HepG2 (cell line): Measurements from ENCODE around the gene TMEM239. TPM values are rescaled to one million over a fixed set of nuclear protein-coding genes. Genes with fewer than 3 reads are reported as not detected.

Experiments used
- ATAC-seq: fragments of 200-7000 bp; cut with Tn5 transposase; 3 replicates; pipeline ENCODE4 v1.9.1; 2020; ENCODE audit warnings: mild to moderate bottlenecking, moderate library complexity
- BruUV-seq: library from RNA; stranded (reverse); fragments of 400-500 nt; replicated peaks from 2 replicates; lab custom pipeline; 2021; lab: Mats Ljungman, UMichigan
- CTCF ChIA-PET: fragments of 300-600 bp; formaldehyde crosslinking; extraction: SDS; loops from one replicate; lab custom pipeline; 2021; ENCODE audit warnings: low total read pairs, inconsistent platforms, low intra/inter-chr PET ratio; lab: Yijun Ruan, JAX
- POLR2A ChIA-PET: fragments of 350-600 bp; sonication (Branson Sonifier 250); formaldehyde crosslinking; loops from one replicate; lab custom pipeline; 2020; ENCODE audit warnings: antibody characterized with exemption, inconsistent platforms; lab: Yijun Ruan, JAX
- DNase-seq: peaks from one replicate; pipeline ENCODE4 v3.0.0-alpha.2; 2015; ENCODE audit warnings: low spot score
- FAIRE-seq: peaks from 3 replicates; lab custom pipeline; 2011; peaks lifted over from hg19 to GRCh38; lab: Jason Lieb, UNC
- H2AFZ ChIP-seq: one replicate; pipeline ENCODE4 v1.6.1; 2011; ENCODE audit warnings: low read length, inconsistent platforms
- H3K27ac ChIP-seq: fragments of 300-600 bp; 3 replicates; pipeline ENCODE4 v1.8.0; 2011; ENCODE audit warnings: mixed run types, mild to moderate bottlenecking, mixed read lengths, low read length, inconsistent platforms; ENCODE audit not compliant: insufficient read depth; ENCODE audit errors: extremely low read length
- H3K27me3 ChIP-seq, 2 experiments: fragments of 200-600 bp in 1 of 2; 2 replicates in 1 of 2; 3 replicates in 1 of 2; pipeline versions ENCODE4 v1.6.0 to v1.8.0; 2011; ENCODE audit warnings: low read length in 2 of 2, mild to moderate bottlenecking in 2 of 2, moderate library complexity in 2 of 2, inconsistent platforms in 1 of 2; ENCODE audit not compliant: insufficient read depth in 2 of 2, control insufficient read depth in 1 of 2
- H3K36me3 ChIP-seq, 2 experiments: fragments of 200-600 bp in 1 of 2; replicated peaks in 1 of 2; 2 replicates in 1 of 2; 3 replicates in 1 of 2; pipeline versions ENCODE4 v1.5.1 to v1.8.0; 2011; ENCODE audit warnings: low read length in 2 of 2, inconsistent platforms in 1 of 2; ENCODE audit not compliant: insufficient read depth in 2 of 2, control insufficient read depth in 1 of 2
- H3K4me1 ChIP-seq: 2 replicates; pipeline ENCODE4 v1.5.1; 2012; ENCODE audit warnings: low read length, inconsistent platforms; ENCODE audit not compliant: insufficient read depth
- H3K4me2 ChIP-seq: 2 replicates; pipeline ENCODE4 v1.6.0; 2011; ENCODE audit warnings: low read depth, low read length, inconsistent platforms
- H3K4me3 ChIP-seq, 3 experiments: fragments of 200-600 bp in 1 of 3; sonication (generic), shearing (Covaris generic) in 1 of 3; replicated peaks in 1 of 3; 2 replicates each; pipeline ENCODE4 v1.5.1; 2011 to 2016; ENCODE audit warnings: low read length in 3 of 3, inconsistent platforms in 2 of 3, low read depth in 2 of 3, mild to moderate bottlenecking in 2 of 3, control low read depth in 1 of 3, mixed read lengths in 1 of 3; ENCODE audit not compliant: insufficient read depth in 1 of 3
- H3K79me2 ChIP-seq: one replicate; pipeline ENCODE4 v1.6.1; 2011; ENCODE audit warnings: low read length, inconsistent platforms; ENCODE audit not compliant: insufficient read depth
- H3K9ac ChIP-seq: 2 replicates; pipeline ENCODE4 v1.6.0; 2011; ENCODE audit warnings: mild to moderate bottlenecking, low read depth, low read length, inconsistent platforms; ENCODE audit not compliant: insufficient read depth
- H3K9me3 ChIP-seq: 2 replicates; pipeline ENCODE4 v1.5.1; 2012; ENCODE audit warnings: mild to moderate bottlenecking, low read length
- H4K20me1 ChIP-seq: 2 replicates; pipeline ENCODE4 v1.6.0; 2011; ENCODE audit warnings: inconsistent platforms, mild to moderate bottlenecking, low read length, moderate library complexity; ENCODE audit not compliant: insufficient read depth
- ATRX ChIP-seq: sonication (generic); formaldehyde crosslinking; IDR thresholded peaks from 2 replicates; pipeline ENCODE4 v1.4.0; 2020; ENCODE audit warnings: missing genetic modification reagents, borderline replicate concordance
- EP300 ChIP-seq, 3 experiments: sonication (generic) in 1 of 3; formaldehyde crosslinking in 1 of 3; IDR thresholded peaks; 2 replicates each; pipeline versions ENCODE4 v1.5.1 to v1.6.1; 2011 to 2020; ENCODE audit warnings: low read depth in 2 of 3, low read length in 2 of 3, borderline replicate concordance in 1 of 3, improper control_type of control experiment in 1 of 3, mild to moderate bottlenecking in 1 of 3, missing genetic modification reagents in 1 of 3, moderate library complexity in 1 of 3
- HHEX ChIP-seq: IDR thresholded peaks from 2 replicates; pipeline ENCODE4 v1.6.1; 2016; ENCODE audit warnings: control low read depth
- MXI1 ChIP-seq: IDR thresholded peaks from 3 replicates; pipeline ENCODE4 v1.6.1; 2012; ENCODE audit warnings: low read depth, low read length, inconsistent platforms, borderline replicate concordance
- POLR2AphosphoS2 ChIP-seq: IDR thresholded peaks from 2 replicates; pipeline ENCODE4 v1.6.1; 2011; ENCODE audit warnings: low read depth, low read length, improper control_type of control experiment
- RFXANK ChIP-seq: IDR thresholded peaks from 2 replicates; pipeline ENCODE4 v1.6.1; 2016
- U2AF2 ChIP-seq: fragments of 200-400 bp; formaldehyde crosslinking; IDR thresholded peaks from 2 replicates; pipeline ENCODE4 v1.6.1; 2017; ENCODE audit warnings: low read depth, mild to moderate bottlenecking, low read length
- WIZ ChIP-seq: sonication (generic); formaldehyde crosslinking; IDR thresholded peaks from 2 replicates; pipeline ENCODE4 v1.5.1; 2020; ENCODE audit warnings: mild to moderate bottlenecking, missing genetic modification reagents
- ZBTB7A ChIP-seq: sonication (generic); formaldehyde crosslinking; IDR thresholded peaks from 2 replicates; pipeline ENCODE4 v1.8.0; 2022; ENCODE audit warnings: mild to moderate bottlenecking, missing genetic modification reagents
- ZFY ChIP-seq: sonication (generic); formaldehyde crosslinking; IDR thresholded peaks from 2 replicates; pipeline ENCODE4 v1.4.0; 2020; ENCODE audit warnings: missing genetic modification reagents
- ZNF20 ChIP-seq: sonication (generic); formaldehyde crosslinking; IDR thresholded peaks from 2 replicates; pipeline ENCODE4 v1.4.0; 2020; ENCODE audit warnings: mild to moderate bottlenecking, moderate library complexity, missing genetic modification reagents
- ZNF292 ChIP-seq: sonication (generic); formaldehyde crosslinking; IDR thresholded peaks from 2 replicates; pipeline ENCODE4 v1.8.1; 2022; ENCODE audit warnings: mild to moderate bottlenecking, low read depth, missing genetic modification reagents, borderline replicate concordance
- ZNF382 ChIP-seq: sonication (generic); formaldehyde crosslinking; IDR thresholded peaks from 2 replicates; pipeline ENCODE4 v1.5.0; 2020; ENCODE audit warnings: missing genetic modification reagents, mild to moderate bottlenecking, borderline replicate concordance
- ZNF772 ChIP-seq: sonication (generic); formaldehyde crosslinking; IDR thresholded peaks from 2 replicates; pipeline ENCODE4 v1.5.0; 2020; ENCODE audit warnings: mild to moderate bottlenecking, missing genetic modification reagents
- WGBS: methylation state at CpG from one replicate; pipeline ENCODE4 v1.1.6; 2017; ENCODE audit warnings: low lambda C conversion rate; 5-methylcytosine and 5-hydroxymethylcytosine counted together
- in situ Hi-C: cut with HindIII; loops from 2 replicates; pipeline ENCODE4 v1.10.0; 2017; ENCODE audit warnings: low pct_unique_long_range_greater_than_20kb; ENCODE audit not compliant: extremely low pct_ligation_motif_present
- intact Hi-C: fragments of 100-400 bp; cut with micrococcal nuclease; formaldehyde crosslinking; loops from one replicate; pipeline ENCODE4 v1.10.0; 2022; ENCODE audit not compliant: unreplicated experiment
- polyA plus RNA-seq, 8 experiments: library from polyadenylated mRNA; depleted of rRNA in 3 of 8; stranded (reverse) in 7 of 8; unstranded in 1 of 8; fragments of >200 nt; fragmentation: Illumina TruSeq in 4 of 8; extraction: Trizol in 4 of 8; gene quantifications; 2 replicates each; pipeline versions ENCODE4 v1.2.1 to v1.2.3, GENCODE V29; 2011 to 2016; ENCODE audit warnings: low read depth in 4 of 8, missing spikeins in 1 of 8, mixed read lengths in 1 of 8; ENCODE audit not compliant: insufficient read depth in 1 of 8
- total RNA-seq, 5 experiments: library from RNA; depleted of rRNA; stranded (reverse); fragments of >200 nt; fragmentation: Illumina TruSeq; extraction: Trizol; gene quantifications; 2 replicates each; pipeline ENCODE4 v1.2.3, GENCODE V29; 2016; ENCODE audit warnings: low read depth in 1 of 5
- TF ChIP-seq, protein P1 (sequence below): sonication (generic); formaldehyde crosslinking; IDR thresholded peaks from 2 replicates; pipeline ENCODE4 v1.8.0; 2022; ENCODE audit warnings: missing genetic modification reagents, mild to moderate bottlenecking, inconsistent platforms, borderline replicate concordance
- TF ChIP-seq, protein P2 (sequence below): sonication (generic); formaldehyde crosslinking; IDR thresholded peaks from 2 replicates; pipeline ENCODE4 v1.5.1; 2020; ENCODE audit warnings: missing genetic modification reagents, mild to moderate bottlenecking, borderline replicate concordance

The TMEM239 gene
- total and polyA plus RNA-seq, 2 of the 13 experiments (the other 11 are each of a cell fraction or from before 2014, with no cell fraction given) = not detected

DNA sequence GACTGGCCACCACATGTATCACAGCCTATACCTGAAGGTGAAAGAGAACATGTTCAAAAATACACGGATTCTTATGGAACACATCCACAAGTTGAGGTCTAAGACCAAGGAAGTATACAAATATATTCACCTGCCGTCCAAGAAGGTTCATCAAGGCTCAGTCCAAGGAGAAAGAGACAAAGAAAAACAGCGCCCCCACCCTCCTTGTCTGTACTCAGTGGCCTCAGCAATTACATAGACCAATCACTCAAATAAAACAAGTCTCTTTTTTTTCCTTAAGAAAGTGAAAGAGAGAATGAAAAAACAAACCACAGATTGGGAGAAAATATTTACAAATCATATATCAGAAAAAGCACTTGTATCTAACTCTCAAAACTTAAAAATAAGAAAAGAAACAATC, 35.2 kb upstream of the TMEM239 start:
- H3K4me2 ChIP-seq = no peak overlapping the region
- in situ Hi-C loops (no loop called here), intact Hi-C loops (no loop called here)
- H3K27me3 ChIP-seq = peaks cover 3 to 10% of the 10 kb centered on the region in 2 experiments; a peak in 3 of 5 replicates
- no peak overlapping the region for H2AFZ ChIP-seq
- POLR2A ChIA-PET = no interaction called here
- H3K27ac ChIP-seq = no peak overlapping the region
- no peaks in the 10 kb centered on the region for H4K20me1 ChIP-seq
- H3K9me3 ChIP-seq = no peaks in the 10 kb centered on the region; the same call in 1 of the 2 replicates
- no peaks in the 10 kb centered on the region for H3K36me3 ChIP-seq
- WGBS = 10% methylated on average over 3 of the region's 3 CpGs
- no peak overlapping the region for H3K4me3 ChIP-seq
- BruUV-seq = no TSS peak
- no peak for ATAC-seq
- H3K79me2 ChIP-seq = no peaks in the 10 kb centered on the region
- TF ChIP-seq POLR2AphosphoS2 = no peak
- no peak for TF ChIP-seq RFXANK (CRISPR knock-in tag)
- no peak for TF ChIP-seq HHEX (CRISPR knock-in tag)
- TF ChIP-seq ZFY (CRISPR knock-in tag) = no peak
- TF ChIP-seq, protein P1, sequence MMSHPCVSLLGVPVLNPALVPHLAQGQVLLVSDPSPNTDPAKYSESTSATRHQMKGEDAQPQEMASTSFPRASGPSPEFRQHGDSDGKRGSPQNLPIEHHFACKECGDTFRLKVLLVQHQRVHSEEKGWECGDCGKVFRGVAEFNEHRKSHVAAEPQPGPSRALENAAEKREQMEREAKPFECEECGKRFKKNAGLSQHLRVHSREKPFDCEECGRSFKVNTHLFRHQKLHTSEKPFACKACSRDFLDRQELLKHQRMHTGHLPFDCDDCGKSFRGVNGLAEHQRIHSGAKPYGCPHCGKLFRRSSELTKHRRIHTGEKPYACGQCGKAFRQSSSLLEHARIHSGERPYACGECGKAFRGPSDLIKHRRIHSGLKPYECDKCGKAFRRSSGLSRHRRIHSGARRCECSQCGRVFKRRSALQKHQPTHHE (CRISPR knock-in tag) = no peak
- TF ChIP-seq EP300 (IDR thresholded peaks at IDR 0.05; ENCODE audit: low read depth in 2 of 2, low read length in 2 of 2) = no peak
- TF ChIP-seq EP300 (CRISPR knock-in tag; IDR thresholded peaks at IDR 0.05; ENCODE audit: borderline replicate concordance) = no peak
- no peak for TF ChIP-seq ZBTB7A (CRISPR knock-in tag)
- no peak for TF ChIP-seq ZNF292 (CRISPR knock-in tag)
- TF ChIP-seq U2AF2 = no peak
- no peak for TF ChIP-seq ZNF772 (CRISPR knock-in tag)
- no peak for TF ChIP-seq ATRX
- TF ChIP-seq WIZ (CRISPR knock-in tag) = no peak
- TF ChIP-seq ZNF382 (CRISPR knock-in tag) = no peak
- no peak for TF ChIP-seq ZNF20 (CRISPR knock-in tag)
- TF ChIP-seq, protein P2, sequence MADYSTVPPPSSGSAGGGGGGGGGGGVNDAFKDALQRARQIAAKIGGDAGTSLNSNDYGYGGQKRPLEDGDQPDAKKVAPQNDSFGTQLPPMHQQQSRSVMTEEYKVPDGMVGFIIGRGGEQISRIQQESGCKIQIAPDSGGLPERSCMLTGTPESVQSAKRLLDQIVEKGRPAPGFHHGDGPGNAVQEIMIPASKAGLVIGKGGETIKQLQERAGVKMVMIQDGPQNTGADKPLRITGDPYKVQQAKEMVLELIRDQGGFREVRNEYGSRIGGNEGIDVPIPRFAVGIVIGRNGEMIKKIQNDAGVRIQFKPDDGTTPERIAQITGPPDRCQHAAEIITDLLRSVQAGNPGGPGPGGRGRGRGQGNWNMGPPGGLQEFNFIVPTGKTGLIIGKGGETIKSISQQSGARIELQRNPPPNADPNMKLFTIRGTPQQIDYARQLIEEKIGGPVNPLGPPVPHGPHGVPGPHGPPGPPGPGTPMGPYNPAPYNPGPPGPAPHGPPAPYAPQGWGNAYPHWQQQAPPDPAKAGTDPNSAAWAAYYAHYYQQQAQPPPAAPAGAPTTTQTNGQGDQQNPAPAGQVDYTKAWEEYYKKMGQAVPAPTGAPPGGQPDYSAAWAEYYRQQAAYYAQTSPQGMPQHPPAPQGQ (CRISPR knock-in tag) = no peak
- no peak for TF ChIP-seq MXI1
- H3K9ac ChIP-seq = no peak overlapping the region
- no peaks in the 10 kb centered on the region for H3K4me1 ChIP-seq
- DNase-seq = no peak
- FAIRE-seq = no peak
- CTCF ChIA-PET = no interaction called here
